ENCODE results near the gene AXIN1.

The AXIN1 gene

DNA sequence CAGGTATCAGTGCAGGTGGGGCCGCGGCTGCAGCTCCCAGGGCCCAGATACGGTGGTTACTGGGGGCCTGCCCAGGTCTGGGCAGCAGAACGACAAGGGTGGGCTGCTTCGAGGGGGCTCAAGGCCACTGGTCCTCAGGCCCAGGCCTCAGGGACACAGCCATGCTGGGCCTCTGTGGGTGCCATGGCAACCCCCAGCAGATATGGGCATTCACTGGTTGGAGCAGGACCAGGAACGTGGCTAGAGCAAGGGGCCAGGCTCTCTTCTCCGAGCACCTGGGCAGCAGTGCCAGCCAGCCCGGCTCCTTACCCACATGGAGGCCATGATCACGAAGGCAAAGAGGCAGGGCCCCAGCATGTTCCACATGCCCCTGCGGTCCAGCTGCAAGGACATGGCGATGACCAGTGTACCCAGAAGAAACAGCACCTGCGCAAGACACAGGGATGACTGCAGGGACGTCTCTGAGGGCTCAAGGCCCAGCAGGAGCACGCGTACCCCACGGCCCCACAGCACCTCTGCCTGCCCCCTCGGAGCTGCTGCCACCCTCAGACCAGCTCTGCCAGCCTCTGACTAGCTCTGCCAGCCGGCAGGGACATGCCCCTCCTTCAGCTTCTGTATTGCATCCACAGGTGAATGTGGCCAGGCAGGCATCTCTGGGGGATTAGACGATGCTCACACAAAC lies 19.9 kb upstream of the AXIN1 start:
- in situ Hi-C loops (cut with MboI; ENCODE audit: low sequenced_read_pairs, unreplicated experiment), result no loop called here
- DNase-seq (ENCODE audit: low spot score), result no peak
- TF ChIP-seq, protein P1, sequence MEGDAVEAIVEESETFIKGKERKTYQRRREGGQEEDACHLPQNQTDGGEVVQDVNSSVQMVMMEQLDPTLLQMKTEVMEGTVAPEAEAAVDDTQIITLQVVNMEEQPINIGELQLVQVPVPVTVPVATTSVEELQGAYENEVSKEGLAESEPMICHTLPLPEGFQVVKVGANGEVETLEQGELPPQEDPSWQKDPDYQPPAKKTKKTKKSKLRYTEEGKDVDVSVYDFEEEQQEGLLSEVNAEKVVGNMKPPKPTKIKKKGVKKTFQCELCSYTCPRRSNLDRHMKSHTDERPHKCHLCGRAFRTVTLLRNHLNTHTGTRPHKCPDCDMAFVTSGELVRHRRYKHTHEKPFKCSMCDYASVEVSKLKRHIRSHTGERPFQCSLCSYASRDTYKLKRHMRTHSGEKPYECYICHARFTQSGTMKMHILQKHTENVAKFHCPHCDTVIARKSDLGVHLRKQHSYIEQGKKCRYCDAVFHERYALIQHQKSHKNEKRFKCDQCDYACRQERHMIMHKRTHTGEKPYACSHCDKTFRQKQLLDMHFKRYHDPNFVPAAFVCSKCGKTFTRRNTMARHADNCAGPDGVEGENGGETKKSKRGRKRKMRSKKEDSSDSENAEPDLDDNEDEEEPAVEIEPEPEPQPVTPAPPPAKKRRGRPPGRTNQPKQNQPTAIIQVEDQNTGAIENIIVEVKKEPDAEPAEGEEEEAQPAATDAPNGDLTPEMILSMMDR (IDR thresholded peaks at IDR 0.05; ENCODE audit: borderline replicate concordance, control extremely low read depth, extremely low read depth, insufficient read depth, missing control alignments), result no peak

DNA sequence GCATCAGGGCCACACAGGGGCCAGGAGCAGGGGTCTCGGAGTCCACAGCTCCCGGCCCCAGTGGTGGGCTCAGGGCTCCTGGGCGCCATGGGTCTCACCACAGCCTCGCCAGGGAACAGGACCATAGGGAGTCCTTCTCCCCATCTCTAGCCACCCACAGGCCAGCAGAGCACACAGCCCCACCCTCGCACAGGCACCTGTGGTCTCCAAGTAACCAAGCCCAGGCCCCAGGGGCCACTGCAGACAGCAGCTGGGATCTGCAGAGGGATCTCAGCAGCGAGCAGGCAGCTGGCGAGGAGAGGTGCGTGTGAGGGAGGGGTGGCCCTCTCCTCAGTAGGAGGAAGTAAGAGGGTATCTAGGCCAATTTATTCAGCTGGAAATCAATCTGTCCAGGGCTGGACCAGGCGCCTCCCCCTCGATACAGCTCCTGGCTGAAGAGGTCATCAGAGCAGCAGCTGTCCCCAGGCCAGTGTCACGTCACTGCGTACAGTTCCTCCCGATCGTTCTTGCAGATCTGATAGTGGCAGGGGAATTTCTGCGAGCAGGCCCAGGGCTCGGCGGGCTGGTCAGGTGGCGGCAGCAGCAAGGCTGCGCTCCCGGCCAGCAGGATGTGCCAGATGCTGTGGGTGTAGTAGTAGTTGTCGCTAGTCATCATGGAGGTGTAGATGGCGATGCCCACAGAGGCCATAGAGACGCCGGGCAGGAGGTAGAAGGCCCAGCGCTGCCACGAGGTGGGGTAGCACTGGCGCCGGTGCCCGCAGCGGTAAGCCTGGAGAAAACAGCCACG lies 19.2 kb upstream of the AXIN1 start:
- in situ Hi-C loops (cut with MboI; ENCODE audit: low sequenced_read_pairs, unreplicated experiment), result no loop called here
- TF ChIP-seq, protein P1 (IDR thresholded peaks at IDR 0.05; ENCODE audit: borderline replicate concordance, control extremely low read depth, extremely low read depth, insufficient read depth, missing control alignments), result no peak
- no peak for DNase-seq (ENCODE audit: low spot score)

DNA sequence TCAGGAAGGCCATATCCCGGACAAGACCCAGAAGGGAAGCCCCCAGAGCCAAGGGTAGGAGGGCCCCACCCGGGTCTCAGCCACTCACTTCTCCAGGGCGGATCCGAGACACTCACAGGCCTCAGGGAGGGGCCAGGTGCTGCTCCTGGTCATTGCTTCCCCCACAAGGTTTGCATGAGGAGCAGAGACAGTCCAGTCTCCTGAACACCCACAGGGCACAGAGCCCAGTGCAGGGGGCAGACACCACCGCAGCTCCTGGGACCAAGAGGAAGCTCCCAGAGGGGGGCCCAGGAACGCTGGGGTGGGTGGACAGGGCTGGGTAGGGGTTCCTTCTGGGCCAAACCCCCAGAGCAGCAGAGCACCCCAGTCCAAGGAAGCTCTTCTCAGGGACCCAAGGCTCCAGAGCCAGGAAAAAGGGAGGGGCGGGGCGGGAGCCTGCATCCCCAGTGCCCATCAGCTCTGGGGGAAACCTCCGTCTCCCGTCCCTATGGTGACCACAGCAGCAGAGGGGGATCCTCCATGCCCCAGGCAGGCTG lies 18.5 kb upstream of the AXIN1 start:
- DNase-seq (ENCODE audit: low spot score), result no peak
- in situ Hi-C loops (cut with MboI; ENCODE audit: low sequenced_read_pairs, unreplicated experiment), result no loop called here
- TF ChIP-seq, protein P1 (IDR thresholded peaks at IDR 0.05; ENCODE audit: borderline replicate concordance, control extremely low read depth, extremely low read depth, insufficient read depth, missing control alignments), result no peak

DNA sequence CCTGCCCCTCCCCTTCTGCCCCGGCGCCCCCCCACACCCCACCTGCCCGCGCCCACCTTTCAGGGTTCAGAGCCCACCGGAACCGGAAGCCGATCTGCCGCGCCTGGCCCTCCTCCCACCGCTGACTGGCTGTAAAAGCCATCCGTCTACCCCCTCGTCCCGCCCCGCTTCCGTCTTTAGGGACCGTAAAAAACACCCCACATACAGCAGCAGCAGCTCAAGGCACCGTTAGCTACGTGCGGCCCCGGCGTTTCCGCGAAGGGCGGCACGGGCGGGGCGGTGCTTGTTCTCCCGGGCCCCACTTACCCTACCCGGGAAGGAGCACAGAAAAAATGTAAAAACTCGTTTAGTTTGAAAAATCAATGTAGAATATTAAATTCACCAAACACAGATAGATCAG lies 17.9 kb upstream of the AXIN1 start, which contains the start of gene MRPL28:
MRPL28 (minus strand) TSS at position 96 of the 400 bp plus-strand sequence. CDS start 320 bp downstream, outside the sequence.
- peak; percentile 99 for DNase-seq (ENCODE audit: low spot score)
- TF ChIP-seq, protein P1 (IDR thresholded peaks at IDR 0.05; ENCODE audit: borderline replicate concordance, control extremely low read depth, extremely low read depth, insufficient read depth, missing control alignments), result no peak
- in situ Hi-C loops (cut with MboI; ENCODE audit: low sequenced_read_pairs, unreplicated experiment), result no loop called here

DNA sequence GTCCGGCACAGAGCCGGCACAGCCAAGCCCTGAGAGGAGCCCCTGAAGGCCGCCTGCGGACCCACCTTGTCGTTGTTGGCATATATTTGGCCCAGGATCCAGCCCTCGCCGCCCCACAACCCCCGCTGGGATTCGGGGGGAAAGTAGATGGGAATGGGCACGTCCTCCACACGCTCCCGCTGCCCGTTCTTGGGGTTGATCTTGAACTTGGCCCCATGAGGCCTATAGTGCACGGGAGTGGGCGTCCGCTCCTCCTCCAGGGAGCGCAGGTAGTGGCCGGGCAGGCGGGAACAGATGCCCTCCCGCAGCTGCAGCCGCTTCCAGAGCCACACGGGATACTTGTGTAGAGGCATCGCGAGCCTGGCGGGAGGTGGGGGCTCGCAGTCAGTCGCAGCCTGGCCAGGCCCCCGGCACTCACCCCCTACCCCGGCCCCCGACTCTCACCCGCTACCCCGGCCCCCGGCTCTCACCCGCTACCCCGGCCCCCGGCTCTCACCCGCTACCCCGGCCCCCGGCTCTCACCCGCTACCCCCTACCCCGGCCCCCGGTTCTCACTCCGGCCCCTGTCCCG lies 17.4 kb upstream of the AXIN1 start:
- DNase-seq (ENCODE audit: low spot score), result no peak
- in situ Hi-C loops (cut with MboI; ENCODE audit: low sequenced_read_pairs, unreplicated experiment), result no loop called here

More for the DNA sequence above, 17.4 kb upstream of the AXIN1 start:
- TF ChIP-seq, protein P1 (IDR thresholded peaks at IDR 0.05; ENCODE audit: borderline replicate concordance, control extremely low read depth, extremely low read depth, insufficient read depth, missing control alignments), result no peak

All from GM13976 (cell line).